HG03108 (cell line): Measurements from ENCODE around the gene SOX9.

Experiments
- ATAC-seq: cut with Tn5 transposase; IDR thresholded peaks from one replicate; pipeline ENCODE4 v1.9.1; 2021; ENCODE audit warnings: moderate library complexity; ENCODE audit not compliant: unreplicated experiment

SOX9 gene

DNA sequence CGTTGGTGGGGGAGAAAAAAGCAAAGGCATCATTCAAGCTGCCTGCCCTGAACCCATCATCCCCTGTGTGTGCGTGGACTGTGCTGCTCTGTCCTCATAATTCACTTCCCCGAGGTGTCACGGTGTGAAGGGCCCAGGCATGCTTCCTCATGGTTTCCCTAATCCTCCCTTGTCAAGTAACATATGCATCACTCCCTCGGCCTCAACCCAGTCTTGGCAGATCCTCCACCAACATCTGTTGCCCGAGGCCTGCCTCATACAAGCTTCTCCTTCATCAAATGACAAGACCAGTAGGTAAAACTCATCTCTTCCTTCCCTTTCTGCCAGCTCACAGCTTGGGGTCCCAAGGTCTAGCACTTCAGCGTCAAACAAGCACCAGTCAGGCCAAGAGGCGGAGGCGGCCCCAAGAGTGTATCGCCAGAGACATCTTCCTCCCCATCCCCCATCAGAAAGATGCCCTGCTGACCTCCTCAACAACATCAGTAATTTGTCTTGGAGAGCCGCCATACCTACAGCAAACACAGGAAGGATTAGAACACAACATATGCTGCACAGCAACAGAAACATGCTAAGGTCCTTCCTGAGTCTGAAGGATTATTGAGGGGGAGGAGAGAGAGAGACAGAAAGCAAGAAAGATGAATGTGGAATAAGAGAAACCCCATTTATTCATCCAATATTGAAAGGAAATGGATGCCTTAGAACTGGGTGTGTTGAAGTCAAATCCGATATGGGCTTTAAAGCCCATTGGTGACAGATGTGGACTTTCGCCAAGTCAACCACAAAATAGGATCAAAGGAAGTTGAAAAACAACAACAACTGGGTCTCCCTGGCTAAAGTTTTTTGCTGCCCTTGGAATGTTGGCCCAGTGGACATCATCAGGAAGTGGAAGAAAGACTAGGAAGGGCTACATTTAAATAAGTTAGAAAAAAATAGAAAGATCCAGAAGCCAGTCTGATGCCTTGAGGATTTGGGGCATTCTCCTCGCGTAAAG lies 38.4 kb downstream of the SOX9 start:
- no peak for ATAC-seq

DNA sequence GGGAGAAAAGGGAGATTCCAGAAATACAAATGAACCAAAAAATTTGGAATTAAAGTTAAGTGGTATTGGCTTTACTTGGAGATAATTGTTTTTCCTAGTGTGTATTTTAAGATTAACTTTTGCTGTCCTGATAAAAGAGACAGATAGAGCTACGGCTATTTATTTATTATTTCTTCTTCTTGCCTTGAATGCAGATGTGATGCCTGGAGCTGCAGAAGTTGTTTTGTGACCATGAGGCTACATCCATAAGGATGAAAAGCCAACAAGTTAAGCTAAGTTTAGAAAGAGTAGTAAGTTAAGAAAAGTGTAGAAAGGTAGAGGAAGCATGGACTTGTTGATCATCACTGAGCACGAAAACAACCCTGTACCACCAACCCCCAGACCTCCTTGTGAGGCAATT lies 41.7 kb downstream of the SOX9 start:
- no peak for ATAC-seq

DNA sequence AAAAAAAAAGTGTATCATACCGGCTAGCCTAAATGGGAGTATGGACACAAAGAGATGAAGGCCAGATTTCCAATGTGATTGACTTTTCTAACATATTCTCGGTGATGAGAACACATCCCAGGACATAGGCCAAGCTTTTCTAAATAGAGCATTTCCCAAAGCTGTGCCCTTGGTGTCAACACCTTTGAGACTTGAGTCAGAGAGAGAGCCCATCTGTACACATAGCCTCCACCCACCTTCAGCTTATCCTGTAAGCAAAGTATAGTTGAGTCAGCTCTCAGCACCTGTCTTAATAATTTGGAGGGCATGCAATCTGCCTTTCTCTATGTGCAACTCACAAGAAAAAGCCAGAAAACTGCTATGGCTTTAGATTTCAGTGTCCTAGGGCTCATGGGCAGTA lies 42.7 kb downstream of the SOX9 start:
- ATAC-seq = no peak

DNA sequence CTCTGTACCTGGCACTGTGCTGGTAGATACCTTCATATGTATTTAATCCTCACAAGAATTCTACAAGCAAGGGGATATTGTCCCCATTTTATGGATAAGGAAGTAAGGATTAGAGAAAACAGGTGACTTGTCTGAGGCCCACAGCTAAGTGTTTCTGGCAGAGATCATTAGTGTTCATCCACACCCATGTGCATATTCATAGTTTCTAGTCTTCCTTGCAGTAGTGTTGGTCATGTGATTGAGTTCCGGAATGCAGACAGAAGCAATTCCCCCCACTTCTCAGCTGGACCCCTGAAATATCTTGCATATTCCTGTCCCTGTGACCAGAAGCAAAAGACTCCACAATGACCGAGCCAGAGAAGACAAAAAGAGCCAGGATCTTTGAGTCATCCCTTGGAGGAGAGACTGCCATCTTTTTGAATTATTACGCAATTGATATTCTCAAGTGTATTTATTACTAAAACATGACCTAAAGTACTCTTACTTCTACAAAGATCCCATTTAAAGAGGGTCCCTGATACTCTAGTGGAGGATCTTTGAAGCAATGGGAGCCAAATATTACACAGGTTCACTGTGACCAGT lies 43.4 kb downstream of the SOX9 start:
- no peak for ATAC-seq

DNA sequence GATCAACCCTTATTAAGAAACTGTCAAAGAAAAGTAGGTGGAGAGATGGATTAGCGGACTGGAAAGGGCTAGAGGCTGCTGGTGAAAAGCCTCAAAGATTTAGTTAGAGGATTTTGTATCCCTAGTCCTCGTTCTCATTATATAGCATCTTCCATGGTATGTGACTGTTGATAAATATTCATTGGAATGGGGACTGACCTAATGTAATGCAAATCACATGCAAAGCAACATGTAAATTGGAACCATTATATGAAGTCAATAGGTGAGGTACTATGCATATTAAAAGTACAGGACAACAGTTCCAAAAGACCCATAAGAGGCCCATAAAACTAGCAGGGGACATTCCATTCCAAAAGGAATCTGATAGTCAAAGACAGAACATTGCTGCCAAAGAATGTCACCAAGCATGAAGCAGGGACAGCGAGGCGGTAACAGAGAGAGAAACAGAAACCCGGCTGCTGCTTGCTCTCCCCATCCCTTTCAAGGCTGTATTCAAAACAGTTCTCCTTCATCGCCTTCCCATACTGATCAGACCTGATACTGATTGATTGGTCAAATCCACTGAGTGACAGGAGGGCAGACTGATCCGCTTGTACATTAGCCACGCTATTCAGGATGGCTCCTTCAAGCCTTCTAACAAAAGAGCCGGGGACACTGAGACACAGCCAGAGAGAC lies 44.5 kb downstream of the SOX9 start:
- ATAC-seq = no peak

DNA sequence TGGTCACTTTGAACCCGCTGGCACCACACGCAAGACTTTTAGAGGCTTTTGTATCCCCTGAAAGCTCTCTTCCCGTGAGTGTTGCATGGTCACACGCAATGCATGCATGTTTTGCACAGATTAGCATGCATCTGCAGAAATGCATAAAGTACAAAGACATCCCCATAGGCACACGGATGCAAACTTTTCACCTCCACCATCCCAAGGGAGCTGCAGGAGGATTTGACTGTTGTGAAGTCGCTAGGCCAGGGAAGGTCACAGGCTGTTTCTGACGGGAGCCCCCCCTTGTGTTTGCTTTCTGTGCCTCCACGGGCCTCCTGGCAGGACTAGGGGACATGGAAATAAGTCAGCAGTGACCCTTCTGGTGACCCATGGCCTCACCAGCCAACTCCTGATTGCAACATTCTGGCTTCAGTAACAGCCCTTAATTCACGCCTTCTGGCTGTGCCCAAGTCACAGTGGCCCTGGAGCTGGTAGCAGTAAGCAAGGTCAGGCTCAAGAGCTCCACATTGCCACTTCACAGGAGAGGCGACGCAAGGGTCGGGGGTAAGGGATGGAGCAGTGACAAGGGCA lies 45.1 kb downstream of the SOX9 start:
- ATAC-seq = no peak

DNA sequence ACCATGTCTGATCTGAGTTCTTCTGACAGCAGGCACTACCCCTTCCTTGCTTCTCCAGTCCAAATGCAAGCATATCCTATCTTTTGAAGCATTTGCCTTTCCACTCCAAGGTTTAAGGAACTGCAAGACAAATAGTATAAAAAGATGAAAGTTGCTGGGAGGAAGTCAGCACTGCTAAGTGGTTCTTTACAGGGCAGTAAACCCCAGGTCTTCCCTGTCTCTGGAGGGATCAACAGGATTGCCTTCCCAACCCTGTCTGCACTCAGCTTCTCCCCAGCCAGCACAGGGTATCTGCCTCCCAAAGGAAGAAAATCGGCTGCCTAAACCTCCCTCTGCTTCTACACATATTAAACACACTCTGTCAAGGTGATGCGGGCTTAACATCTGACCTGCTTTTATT lies 46.8 kb downstream of the SOX9 start:
- no peak for ATAC-seq

DNA sequence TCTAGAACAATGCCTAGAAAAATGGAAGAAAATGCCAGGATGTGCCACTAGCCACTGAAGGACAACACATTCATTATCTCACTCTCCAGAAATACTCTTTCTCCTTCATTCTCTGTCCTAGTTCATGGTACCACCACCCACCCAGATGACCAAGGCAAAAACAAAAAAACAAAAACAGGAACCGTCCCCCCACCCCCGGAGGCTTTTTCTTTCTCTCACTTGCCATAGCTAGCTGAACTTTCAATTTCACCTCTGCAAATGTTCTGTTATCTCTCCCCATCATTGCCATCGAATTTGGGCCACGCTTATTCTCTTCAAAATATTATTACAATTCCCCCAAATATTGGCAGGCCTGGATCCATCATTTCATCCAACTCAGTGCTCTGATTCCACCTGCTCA lies 49.0 kb downstream of the SOX9 start:
- ATAC-seq = no peak

DNA sequence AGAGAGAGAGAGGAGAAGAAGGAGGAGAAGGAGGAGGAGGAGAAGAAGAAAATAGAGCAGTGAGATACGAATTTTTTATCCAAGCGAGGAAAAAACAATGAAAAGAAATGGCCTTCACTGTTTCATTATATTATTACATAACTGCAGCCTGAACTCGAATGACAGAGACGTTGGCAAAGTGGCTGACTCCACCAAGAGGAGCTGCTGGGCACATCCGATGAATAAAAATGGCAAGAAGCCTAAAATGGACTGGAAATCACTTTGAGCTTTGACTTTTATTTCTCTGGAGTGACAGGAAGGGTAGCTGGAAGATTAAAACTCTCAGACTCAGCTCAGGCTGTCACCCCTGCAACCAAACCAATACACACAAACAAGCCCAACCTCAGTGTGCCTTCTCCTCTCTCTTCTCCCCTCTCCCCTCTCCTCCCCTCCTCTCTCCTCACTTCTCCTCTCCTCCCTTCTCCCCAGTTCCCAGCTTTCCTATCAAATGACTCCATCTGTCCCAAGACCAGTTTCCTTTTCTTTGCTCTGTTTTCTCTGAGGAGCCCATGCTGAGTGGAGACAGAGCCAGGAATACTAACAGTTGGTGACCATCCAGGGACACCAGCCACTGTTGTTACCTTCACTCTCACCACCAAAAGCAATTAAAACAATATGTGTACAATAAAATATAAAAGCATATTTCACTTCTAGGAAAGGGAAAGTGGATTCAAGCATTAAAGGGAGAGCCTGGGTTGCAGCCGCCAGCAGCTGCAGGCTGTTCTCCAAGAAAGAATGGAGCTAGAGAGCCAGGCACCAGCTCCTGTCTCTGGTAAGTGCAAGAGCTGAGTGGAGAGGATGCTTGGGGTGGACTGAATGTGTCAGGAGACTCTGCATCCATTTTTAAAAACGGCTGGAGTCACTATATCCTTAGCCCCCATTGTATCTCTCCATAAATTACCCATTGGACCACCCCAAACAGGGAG lies 51.2 kb downstream of the SOX9 start:
- ATAC-seq = no peak

DNA sequence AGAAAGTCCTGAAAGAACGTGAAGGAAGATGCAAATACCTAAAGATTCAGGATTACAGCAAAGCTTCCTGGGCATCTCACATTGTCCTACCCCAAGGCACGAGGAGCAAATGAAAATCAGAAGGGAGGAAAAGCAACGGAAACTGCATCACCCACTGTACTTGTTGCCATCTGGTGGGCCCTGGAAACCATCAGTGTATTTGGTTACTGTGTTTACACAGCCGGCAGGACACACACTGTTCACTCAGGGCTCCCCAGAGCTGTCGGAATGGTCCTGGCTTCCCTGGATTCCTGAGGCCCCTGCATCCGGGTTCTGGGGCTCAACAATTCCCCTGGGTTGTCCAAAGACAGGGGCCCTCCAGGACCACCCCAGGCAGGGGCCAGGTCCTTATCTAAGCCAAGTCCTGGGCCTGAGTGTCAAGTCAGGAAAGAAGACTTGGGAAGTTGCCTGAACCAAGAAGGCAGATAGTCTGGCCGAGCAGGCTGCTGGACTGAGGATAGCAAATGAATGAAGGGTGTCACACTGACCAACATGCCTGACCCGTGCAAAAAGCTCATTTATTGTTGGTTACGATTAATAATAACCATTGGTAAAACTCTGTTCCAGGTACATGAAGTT lies 52.8 kb downstream of the SOX9 start:
- ATAC-seq = no peak

DNA sequence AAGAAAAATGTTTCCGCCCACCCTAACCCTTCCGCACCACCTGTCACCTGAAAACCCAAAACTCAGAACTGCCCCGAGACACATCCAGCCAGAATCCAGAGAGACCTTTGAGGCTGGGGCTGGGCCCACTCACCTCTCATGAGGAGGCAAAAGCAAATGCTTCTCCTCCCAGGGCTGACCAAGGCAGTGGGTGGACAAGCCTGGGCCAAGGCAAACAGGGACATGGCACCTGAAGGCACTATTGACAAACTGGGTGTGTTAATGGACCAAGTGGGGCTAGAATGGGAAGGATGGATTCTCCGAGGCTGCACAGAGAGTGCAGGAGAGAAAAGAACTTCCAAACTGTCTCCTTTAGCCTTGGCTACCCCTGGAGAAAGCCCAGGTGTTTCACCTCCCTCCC lies 54.4 kb downstream of the SOX9 start:
- no peak for ATAC-seq
